Measurements from ENCODE around the gene SMG6.

DNA sequence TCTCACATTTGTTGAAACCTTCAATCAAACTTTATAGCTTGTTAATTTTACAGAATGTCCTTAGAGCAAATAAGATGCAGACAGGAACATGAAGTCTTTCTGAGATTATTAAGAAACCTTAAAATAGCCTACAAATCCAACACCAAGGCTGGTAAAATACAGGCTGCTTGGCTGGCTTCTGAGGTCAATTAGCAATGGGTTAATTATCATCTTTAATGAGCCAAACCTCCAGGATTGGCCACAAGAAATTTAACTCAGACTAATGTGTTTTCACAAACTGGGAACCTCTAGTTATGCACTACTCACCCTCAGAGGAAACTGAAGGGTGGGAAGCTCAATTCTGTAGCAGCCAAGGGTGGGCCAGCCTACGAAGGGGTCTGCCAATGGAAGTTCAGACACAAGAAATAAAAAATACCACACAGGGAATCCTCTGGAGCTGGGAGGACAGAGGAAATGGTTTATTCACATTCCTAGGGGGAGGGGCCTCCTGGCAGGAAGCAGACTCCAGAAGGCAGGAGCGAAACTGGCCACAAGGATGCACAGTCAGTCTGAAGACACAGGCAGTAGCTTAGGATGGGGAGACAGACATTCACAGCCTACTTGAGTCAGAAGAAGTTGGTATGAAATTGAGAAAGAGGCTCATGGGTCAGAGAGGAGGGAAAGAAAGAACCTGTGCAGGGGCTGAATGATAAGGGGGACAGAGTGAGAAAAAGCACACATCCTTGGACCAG lies 212.6 kb downstream of the SMG6 start:
- TF ChIP-seq EZH2 (conservative IDR thresholded peaks at IDR 0.05; ENCODE audit: low read depth, low read length), result no peak
- TF ChIP-seq ETV6 (CRISPR knock-in tag; conservative IDR thresholded peaks at IDR 0.05), result no peak
- no peak for TF ChIP-seq EHMT2 (IDR thresholded peaks at IDR 0.05; ENCODE audit: borderline replicate concordance, low read depth, low read length)
- TF ChIP-seq, protein P1, sequence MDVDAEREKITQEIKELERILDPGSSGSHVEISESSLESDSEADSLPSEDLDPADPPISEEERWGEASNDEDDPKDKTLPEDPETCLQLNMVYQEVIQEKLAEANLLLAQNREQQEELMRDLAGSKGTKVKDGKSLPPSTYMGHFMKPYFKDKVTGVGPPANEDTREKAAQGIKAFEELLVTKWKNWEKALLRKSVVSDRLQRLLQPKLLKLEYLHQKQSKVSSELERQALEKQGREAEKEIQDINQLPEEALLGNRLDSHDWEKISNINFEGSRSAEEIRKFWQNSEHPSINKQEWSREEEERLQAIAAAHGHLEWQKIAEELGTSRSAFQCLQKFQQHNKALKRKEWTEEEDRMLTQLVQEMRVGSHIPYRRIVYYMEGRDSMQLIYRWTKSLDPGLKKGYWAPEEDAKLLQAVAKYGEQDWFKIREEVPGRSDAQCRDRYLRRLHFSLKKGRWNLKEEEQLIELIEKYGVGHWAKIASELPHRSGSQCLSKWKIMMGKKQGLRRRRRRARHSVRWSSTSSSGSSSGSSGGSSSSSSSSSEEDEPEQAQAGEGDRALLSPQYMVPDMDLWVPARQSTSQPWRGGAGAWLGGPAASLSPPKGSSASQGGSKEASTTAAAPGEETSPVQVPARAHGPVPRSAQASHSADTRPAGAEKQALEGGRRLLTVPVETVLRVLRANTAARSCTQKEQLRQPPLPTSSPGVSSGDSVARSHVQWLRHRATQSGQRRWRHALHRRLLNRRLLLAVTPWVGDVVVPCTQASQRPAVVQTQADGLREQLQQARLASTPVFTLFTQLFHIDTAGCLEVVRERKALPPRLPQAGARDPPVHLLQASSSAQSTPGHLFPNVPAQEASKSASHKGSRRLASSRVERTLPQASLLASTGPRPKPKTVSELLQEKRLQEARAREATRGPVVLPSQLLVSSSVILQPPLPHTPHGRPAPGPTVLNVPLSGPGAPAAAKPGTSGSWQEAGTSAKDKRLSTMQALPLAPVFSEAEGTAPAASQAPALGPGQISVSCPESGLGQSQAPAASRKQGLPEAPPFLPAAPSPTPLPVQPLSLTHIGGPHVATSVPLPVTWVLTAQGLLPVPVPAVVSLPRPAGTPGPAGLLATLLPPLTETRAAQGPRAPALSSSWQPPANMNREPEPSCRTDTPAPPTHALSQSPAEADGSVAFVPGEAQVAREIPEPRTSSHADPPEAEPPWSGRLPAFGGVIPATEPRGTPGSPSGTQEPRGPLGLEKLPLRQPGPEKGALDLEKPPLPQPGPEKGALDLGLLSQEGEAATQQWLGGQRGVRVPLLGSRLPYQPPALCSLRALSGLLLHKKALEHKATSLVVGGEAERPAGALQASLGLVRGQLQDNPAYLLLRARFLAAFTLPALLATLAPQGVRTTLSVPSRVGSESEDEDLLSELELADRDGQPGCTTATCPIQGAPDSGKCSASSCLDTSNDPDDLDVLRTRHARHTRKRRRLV (CRISPR knock-in tag; IDR thresholded peaks at IDR 0.05), result no peak
- TF ChIP-seq THAP7 (CRISPR knock-in tag; IDR thresholded peaks at IDR 0.05), result no peak
- no peak for TF ChIP-seq REST (IDR thresholded peaks at IDR 0.05; ENCODE audit: borderline replicate concordance in 1 of 2, low read depth in 1 of 2, low read length in 2 of 2)
- no peak for TF ChIP-seq MAFG (CRISPR knock-in tag; IDR thresholded peaks at IDR 0.05)
- no peak for TF ChIP-seq CTCF (CRISPR knock-in tag; IDR thresholded peaks at IDR 0.05)
- no peak for TF ChIP-seq POLR2A (IDR thresholded peaks at IDR 0.05; ENCODE audit: insufficient read depth in 1 of 2, low read depth in 2 of 2, low read length in 2 of 2)
- no peak for TF ChIP-seq HDAC2 (CRISPR knock-in tag; IDR thresholded peaks at IDR 0.05)
- TF ChIP-seq TP53 (CRISPR knock-in tag; conservative IDR thresholded peaks at IDR 0.05), result no peak
- TF ChIP-seq ZNF609 (CRISPR knock-in tag; IDR thresholded peaks at IDR 0.05; ENCODE audit: borderline replicate concordance), result no peak
- no peak for TF ChIP-seq ZNF703 (CRISPR knock-in tag; IDR thresholded peaks at IDR 0.05; ENCODE audit: borderline replicate concordance)

All from HepG2 (cell line).